K562 (cell line): Measurements from ENCODE around the gene SET. TPM values are rescaled to one million over a fixed set of nuclear protein-coding genes. Genes with fewer than 3 reads are reported as not detected.

Experiments
- ARID1B ChIP-seq: fragments of 450-650 bp; IDR thresholded peaks from 2 replicates; pipeline ENCODE4 v1.6.1; 2016; ENCODE audit warnings: antibody characterized with exemption, mild to moderate bottlenecking, inconsistent platforms
- MAFF ChIP-seq: IDR thresholded peaks from 2 replicates; pipeline ENCODE4 v1.6.1; 2012; ENCODE audit warnings: low read length, improper control_type of control experiment
- MTA2 ChIP-seq: fragments of 450-650 bp; IDR thresholded peaks from 2 replicates; pipeline ENCODE4 v1.6.1; 2016; ENCODE audit warnings: low read depth
- RBM22 ChIP-seq: fragments of 200-400 bp; formaldehyde crosslinking; IDR thresholded peaks from 2 replicates; pipeline ENCODE4 v1.6.1; 2018; ENCODE audit warnings: low read length, low read depth; ENCODE audit not compliant: poor library complexity, severe bottlenecking
- SREBF1 ChIP-seq: fragments of 150-350 bp; IDR thresholded peaks from 2 replicates; pipeline ENCODE4 v1.6.1; 2014; ENCODE audit warnings: antibody characterized with exemption, low read depth, low read length, borderline replicate concordance
- ZBTB17 ChIP-seq: fragments of 450-650 bp; formaldehyde crosslinking; IDR thresholded peaks from 2 replicates; pipeline ENCODE4 v1.4.0; 2020; ENCODE audit warnings: mild to moderate bottlenecking
- ZFPM2 ChIP-seq: fragments of 250-450 bp; sonication (Bioruptor Pico); IDR thresholded peaks from 2 replicates; pipeline ENCODE4 v1.5.1; 2022; ENCODE audit warnings: mild to moderate bottlenecking
- ZNF143 ChIP-seq: sonication (generic); formaldehyde crosslinking; IDR thresholded peaks from 2 replicates; pipeline ENCODE4 v1.9.0; 2022; ENCODE audit warnings: mild to moderate bottlenecking, missing genetic modification reagents
- ZNF445 ChIP-seq: fragments of 250-450 bp; sonication (Bioruptor Pico); IDR thresholded peaks from 2 replicates; pipeline ENCODE4 v1.4.0; 2020; ENCODE audit warnings: low read depth, mild to moderate bottlenecking, moderate library complexity
- ZNF766 ChIP-seq: fragments of 200-800 bp; sonication (Bioruptor generic); conservative IDR thresholded peaks from 2 replicates; pipeline ENCODE4 v1.6.1; 2016; ENCODE audit warnings: missing genetic modification characterization, missing compliant biosample characterization
- ZNF77 ChIP-seq: fragments of 250-450 bp; sonication (Bioruptor Pico); IDR thresholded peaks from 2 replicates; pipeline ENCODE4 v1.5.0; 2020
- polyA plus RNA-seq, 8 experiments: library from polyadenylated mRNA; depleted of rRNA in 4 of 8; stranded (reverse) in 5 of 8; unstranded in 3 of 8; fragments of >200 nt; fragmentation: Nextera tagmentation in 2 of 8; fragmentation: Illumina TruSeq in 1 of 8; extraction: Ambion mirVana in 2 of 8; extraction: Trizol in 1 of 8; gene quantifications; 2 replicates each; pipeline versions ENCODE4 v1.2.1 to v1.2.3, GENCODE V29; 2011 to 2014; ENCODE audit warnings: inconsistent platforms in 1 of 8, missing spikeins in 1 of 8
- total RNA-seq, 7 experiments: library from RNA; depleted of rRNA in 6 of 7; stranded (reverse); fragments of >200 nt in 6 of 7; fragmentation: Illumina TruSeq in 2 of 7; extraction: Trizol in 2 of 7; gene quantifications; 2 replicates each; pipeline versions ENCODE4 v1.2.1 to v1.2.3, GENCODE V29; 2011 to 2021; ENCODE audit warnings: low replicate concordance in 1 of 7
- TF ChIP-seq, protein P1 (sequence below): fragments of 200-800 bp; sonication (Bioruptor generic); IDR thresholded peaks from 2 replicates; pipeline ENCODE4 v1.6.1; 2017; ENCODE audit warnings: missing genetic modification characterization, missing compliant biosample characterization
- TF ChIP-seq, protein P2 (sequence below): sonication (generic); formaldehyde crosslinking; IDR thresholded peaks from 2 replicates; pipeline ENCODE4 v1.8.0; 2022; ENCODE audit warnings: missing genetic modification reagents, mild to moderate bottlenecking, moderate library complexity, borderline replicate concordance
- TF ChIP-seq, protein P3 (sequence below): fragments of 450-650 bp; IDR thresholded peaks from 2 replicates; pipeline ENCODE4 v1.6.1; 2016; ENCODE audit warnings: mild to moderate bottlenecking, moderate library complexity

The SET gene
- total and polyA plus RNA-seq, 9 of the 15 experiments (the other 6 are each of a cell fraction or from before 2014, with no cell fraction given) = 404 to 1,447 (median 907) TPM

DNA sequence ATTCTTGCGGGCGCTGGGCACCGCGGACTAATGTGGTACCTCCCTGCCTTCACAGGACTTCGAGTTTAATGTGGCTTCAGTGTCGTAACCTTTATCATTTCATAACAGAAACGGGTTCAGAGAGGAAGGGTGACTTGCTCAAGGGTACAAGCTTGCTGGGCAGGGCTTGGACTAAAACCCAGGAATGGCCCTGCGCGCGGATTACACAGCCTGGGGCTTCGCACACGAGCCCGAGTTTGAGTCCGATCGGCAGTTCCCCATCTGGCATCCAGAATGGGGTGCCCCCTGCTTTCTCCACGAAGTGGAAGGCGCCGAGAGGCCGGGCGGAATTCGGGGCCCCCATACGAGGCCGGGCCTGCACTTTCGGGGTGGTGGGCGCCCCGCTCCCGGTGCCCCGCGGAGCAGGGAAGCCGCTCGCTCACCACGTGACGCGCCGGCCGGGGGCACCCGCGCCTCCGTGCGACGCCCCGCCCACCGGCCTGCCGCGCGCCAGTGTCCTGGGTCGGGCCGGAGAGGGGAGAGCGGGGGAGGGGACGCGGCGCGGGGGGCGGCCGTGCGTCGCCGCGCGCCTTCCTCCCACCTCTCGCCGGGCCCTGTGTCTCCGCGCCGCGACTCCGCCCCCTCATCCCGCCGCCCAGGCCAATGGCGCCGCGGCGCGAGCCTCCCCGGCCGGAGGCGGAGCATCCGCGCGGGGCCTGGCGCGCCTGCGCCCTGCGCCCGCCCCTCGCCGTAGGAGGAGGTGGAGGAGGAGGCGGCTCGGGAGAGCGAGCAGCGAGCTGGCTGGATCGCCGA lies at the start of gene SET (continued):
- TF ChIP-seq RBM22 (no peak), ZNF77 (CRISPR knock-in tag) (no peak), MTA2 (no peak), ZNF445 (CRISPR knock-in tag) (peak; percentile 23; the same call in 1 of the 2 replicates), ZFPM2 (no peak), ZNF143 (no peak), ZNF766 (CRISPR knock-in tag) (no peak), SREBF1 (no peak), ARID1B (0 out of 2 replicates have a peak, but pooled peaks have one; percentile 33), MAFF (no peak), ZBTB17 (CRISPR knock-in tag) (peak; percentile 88)
- TF ChIP-seq, protein P1, sequence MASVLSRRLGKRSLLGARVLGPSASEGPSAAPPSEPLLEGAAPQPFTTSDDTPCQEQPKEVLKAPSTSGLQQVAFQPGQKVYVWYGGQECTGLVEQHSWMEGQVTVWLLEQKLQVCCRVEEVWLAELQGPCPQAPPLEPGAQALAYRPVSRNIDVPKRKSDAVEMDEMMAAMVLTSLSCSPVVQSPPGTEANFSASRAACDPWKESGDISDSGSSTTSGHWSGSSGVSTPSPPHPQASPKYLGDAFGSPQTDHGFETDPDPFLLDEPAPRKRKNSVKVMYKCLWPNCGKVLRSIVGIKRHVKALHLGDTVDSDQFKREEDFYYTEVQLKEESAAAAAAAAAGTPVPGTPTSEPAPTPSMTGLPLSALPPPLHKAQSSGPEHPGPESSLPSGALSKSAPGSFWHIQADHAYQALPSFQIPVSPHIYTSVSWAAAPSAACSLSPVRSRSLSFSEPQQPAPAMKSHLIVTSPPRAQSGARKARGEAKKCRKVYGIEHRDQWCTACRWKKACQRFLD (CRISPR knock-in tag) = 0 out of 2 replicates have a peak, but pooled peaks have one; percentile 74
- TF ChIP-seq, protein P2, sequence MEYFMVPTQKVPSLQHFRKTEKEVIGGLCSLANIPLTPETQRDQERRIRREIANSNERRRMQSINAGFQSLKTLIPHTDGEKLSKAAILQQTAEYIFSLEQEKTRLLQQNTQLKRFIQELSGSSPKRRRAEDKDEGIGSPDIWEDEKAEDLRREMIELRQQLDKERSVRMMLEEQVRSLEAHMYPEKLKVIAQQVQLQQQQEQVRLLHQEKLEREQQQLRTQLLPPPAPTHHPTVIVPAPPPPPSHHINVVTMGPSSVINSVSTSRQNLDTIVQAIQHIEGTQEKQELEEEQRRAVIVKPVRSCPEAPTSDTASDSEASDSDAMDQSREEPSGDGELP = peak; percentile 67; the same call in 1 of the 2 replicates
- TF ChIP-seq, protein P3, sequence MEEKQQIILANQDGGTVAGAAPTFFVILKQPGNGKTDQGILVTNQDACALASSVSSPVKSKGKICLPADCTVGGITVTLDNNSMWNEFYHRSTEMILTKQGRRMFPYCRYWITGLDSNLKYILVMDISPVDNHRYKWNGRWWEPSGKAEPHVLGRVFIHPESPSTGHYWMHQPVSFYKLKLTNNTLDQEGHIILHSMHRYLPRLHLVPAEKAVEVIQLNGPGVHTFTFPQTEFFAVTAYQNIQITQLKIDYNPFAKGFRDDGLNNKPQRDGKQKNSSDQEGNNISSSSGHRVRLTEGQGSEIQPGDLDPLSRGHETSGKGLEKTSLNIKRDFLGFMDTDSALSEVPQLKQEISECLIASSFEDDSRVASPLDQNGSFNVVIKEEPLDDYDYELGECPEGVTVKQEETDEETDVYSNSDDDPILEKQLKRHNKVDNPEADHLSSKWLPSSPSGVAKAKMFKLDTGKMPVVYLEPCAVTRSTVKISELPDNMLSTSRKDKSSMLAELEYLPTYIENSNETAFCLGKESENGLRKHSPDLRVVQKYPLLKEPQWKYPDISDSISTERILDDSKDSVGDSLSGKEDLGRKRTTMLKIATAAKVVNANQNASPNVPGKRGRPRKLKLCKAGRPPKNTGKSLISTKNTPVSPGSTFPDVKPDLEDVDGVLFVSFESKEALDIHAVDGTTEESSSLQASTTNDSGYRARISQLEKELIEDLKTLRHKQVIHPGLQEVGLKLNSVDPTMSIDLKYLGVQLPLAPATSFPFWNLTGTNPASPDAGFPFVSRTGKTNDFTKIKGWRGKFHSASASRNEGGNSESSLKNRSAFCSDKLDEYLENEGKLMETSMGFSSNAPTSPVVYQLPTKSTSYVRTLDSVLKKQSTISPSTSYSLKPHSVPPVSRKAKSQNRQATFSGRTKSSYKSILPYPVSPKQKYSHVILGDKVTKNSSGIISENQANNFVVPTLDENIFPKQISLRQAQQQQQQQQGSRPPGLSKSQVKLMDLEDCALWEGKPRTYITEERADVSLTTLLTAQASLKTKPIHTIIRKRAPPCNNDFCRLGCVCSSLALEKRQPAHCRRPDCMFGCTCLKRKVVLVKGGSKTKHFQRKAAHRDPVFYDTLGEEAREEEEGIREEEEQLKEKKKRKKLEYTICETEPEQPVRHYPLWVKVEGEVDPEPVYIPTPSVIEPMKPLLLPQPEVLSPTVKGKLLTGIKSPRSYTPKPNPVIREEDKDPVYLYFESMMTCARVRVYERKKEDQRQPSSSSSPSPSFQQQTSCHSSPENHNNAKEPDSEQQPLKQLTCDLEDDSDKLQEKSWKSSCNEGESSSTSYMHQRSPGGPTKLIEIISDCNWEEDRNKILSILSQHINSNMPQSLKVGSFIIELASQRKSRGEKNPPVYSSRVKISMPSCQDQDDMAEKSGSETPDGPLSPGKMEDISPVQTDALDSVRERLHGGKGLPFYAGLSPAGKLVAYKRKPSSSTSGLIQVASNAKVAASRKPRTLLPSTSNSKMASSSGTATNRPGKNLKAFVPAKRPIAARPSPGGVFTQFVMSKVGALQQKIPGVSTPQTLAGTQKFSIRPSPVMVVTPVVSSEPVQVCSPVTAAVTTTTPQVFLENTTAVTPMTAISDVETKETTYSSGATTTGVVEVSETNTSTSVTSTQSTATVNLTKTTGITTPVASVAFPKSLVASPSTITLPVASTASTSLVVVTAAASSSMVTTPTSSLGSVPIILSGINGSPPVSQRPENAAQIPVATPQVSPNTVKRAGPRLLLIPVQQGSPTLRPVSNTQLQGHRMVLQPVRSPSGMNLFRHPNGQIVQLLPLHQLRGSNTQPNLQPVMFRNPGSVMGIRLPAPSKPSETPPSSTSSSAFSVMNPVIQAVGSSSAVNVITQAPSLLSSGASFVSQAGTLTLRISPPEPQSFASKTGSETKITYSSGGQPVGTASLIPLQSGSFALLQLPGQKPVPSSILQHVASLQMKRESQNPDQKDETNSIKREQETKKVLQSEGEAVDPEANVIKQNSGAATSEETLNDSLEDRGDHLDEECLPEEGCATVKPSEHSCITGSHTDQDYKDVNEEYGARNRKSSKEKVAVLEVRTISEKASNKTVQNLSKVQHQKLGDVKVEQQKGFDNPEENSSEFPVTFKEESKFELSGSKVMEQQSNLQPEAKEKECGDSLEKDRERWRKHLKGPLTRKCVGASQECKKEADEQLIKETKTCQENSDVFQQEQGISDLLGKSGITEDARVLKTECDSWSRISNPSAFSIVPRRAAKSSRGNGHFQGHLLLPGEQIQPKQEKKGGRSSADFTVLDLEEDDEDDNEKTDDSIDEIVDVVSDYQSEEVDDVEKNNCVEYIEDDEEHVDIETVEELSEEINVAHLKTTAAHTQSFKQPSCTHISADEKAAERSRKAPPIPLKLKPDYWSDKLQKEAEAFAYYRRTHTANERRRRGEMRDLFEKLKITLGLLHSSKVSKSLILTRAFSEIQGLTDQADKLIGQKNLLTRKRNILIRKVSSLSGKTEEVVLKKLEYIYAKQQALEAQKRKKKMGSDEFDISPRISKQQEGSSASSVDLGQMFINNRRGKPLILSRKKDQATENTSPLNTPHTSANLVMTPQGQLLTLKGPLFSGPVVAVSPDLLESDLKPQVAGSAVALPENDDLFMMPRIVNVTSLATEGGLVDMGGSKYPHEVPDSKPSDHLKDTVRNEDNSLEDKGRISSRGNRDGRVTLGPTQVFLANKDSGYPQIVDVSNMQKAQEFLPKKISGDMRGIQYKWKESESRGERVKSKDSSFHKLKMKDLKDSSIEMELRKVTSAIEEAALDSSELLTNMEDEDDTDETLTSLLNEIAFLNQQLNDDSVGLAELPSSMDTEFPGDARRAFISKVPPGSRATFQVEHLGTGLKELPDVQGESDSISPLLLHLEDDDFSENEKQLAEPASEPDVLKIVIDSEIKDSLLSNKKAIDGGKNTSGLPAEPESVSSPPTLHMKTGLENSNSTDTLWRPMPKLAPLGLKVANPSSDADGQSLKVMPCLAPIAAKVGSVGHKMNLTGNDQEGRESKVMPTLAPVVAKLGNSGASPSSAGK = no peak
